ENCODE measurements around the gene TMEM200C.
A peak's percentile ranks its signal among the peaks of the same experiment; 100 is the strongest.
"Not testable (repeated sequence)": the region's sequence is repeated elsewhere in the genome, so short reads cannot be mapped to it uniquely, and the experiment has no call there.

TMEM200C gene

GRCh38 chr18:5891184-5891853 is 4.0 kb downstream of the TMEM200C start:
- DNase-seq: no peak

GRCh38 chr18:5890331-5891183 is 4.8 kb downstream of the TMEM200C start:
- DNase-seq: peak; percentile 41

- DNase-seq: no peak
Measured at GRCh38 chr18:5885361-5885760, 10.0 kb downstream of the TMEM200C start.

- DNase-seq: no peak
Measured at GRCh38 chr18:5884375-5884774, 10.9 kb downstream of the TMEM200C start.

DNA sequence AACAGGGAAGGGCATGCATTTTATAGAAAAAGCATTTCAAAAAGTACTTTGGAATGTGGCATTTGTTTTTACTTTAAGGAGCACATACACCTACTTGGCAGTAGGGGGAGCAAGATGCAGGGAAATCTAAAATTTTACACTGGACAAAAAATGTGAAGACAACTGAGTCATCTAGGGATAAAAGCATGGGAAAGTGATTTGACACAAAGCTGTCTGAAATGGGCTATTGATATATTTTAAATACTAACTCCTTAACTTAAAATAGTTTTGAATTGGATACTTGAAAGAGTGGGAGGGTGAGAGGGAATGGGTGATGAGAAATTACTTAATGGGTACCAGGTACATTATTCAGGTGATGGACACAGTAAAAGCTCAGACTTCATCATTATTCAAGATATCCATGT is 15.8 kb downstream of the TMEM200C start:
- DNase-seq: peak; percentile 36

DNA sequence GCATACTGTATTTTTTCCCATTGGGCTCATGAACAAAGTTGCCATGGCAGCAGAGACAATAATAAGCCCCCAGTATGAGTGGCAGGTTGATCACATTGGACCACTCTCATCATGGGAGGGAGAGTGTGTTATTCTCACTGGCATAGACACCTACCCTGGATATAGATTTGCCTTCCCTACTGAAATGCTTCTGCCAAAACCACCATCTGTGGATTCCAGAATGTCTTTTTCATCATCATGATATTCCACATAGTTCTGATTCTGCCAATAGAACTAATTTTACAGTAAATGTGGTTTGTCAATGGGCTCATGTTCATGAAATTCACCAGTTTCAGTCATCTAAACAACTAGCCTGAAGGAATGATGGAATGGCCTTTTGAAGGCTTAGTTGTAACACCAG is 18.4 kb downstream of the TMEM200C start:
- no peak for DNase-seq

- no peak for DNase-seq
Measured at GRCh38 chr18:5874336-5874735, 21.0 kb downstream of the TMEM200C start.

DNA sequence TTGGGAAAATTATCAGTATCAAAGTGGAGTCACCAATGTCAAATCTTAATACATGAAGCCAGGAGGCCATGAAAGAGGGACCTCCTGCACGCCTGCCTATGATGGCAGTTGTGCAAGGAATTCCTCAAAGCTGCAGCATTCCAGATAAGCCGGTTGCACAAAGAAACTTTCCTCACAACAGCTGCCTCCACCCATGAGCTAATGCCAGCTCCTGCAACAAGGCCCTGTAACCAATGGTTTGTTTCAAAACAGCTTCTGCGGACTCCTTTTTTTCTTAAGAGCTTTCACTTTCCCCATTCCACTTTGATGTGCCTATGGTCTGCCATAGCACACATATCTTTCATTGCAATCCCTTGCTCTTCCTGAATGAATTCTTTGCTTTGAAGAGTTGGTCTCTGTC is 22.4 kb downstream of the TMEM200C start:
- no peak for DNase-seq

- no peak for DNase-seq
Measured at GRCh38 chr18:5871426-5871825, 23.9 kb downstream of the TMEM200C start.

DNA sequence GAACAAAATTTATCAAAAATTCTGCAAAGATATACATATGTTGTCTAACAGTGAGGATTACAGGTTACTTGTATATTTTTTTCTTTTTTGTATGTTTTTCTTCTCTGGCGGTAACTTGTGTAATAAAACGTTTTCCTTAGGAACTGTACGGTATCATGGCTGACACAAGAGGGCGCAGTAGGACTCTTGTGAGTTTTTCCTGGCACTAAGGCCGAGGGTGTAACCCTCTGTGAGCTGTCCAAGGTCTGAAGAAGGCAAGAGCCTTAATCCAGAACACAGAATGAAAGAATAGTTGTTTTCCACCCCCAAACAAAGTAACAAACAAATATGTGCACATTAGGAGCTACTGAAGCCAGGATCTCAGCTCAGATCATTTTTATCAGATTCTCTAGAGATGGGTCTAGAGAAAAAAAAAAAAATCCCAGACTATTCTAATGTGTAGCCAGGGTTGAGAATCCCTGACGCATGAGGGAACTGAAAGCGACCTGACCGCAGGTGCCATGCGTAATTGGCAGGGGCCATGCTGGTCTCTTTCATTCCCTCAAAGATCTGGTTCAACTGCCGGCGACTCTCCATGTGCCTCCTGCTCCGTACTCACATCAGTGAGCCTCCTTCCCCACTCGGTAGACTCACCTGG is 27.0 kb downstream of the TMEM200C start:
- peak; percentile 93 for DNase-seq

- DNase-seq: no peak
Measured at GRCh38 chr18:5865521-5865920, 29.8 kb downstream of the TMEM200C start.

GRCh38 chr18:5862127-5862526 is 33.2 kb downstream of the TMEM200C start:
- not testable (repeated sequence) for DNase-seq

DNA sequence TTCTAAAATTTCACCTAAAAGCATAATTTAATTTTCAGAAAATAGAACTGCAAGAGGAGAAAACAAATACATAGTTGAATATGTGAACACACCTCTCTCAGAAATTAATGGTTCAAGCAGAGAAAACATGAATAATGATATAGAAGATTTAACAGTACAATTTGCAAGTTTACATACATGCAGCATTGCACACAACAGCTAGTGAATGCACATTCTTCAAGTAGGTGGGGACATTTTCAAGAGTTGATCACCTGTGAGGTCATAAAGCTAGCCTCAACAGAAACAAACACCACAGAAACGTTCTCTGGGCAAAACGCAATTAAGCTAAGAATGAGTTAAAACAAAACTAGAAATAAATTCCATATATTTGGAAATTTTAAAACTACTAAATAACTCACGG is 38.1 kb downstream of the TMEM200C start:
- DNase-seq: no peak

GRCh38 chr18:5853253-5853652 is 42.1 kb downstream of the TMEM200C start:
- peak; percentile 2 for DNase-seq

DNA sequence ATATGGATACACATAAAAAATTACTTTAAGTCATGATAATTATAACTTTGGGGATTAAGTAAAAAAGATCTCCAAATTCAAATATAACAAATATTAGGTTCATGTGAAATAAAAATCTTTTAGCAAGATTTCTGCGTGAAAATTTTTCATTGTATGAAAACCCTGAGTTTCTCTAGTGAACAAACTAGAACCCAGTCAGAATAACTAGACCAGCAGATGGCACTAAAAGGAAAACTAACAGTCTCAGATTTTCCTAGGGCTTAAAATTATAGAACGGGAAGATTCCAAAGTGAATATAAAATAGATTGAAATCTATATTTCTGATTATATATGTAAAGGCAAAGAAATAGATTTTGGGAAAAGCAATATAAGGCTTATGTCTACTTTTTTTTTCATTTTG is 43.3 kb downstream of the TMEM200C start:
- peak; percentile 2 for DNase-seq

- DNase-seq: no peak
Measured at GRCh38 chr18:5842653-5843052, 52.7 kb downstream of the TMEM200C start.

DNA sequence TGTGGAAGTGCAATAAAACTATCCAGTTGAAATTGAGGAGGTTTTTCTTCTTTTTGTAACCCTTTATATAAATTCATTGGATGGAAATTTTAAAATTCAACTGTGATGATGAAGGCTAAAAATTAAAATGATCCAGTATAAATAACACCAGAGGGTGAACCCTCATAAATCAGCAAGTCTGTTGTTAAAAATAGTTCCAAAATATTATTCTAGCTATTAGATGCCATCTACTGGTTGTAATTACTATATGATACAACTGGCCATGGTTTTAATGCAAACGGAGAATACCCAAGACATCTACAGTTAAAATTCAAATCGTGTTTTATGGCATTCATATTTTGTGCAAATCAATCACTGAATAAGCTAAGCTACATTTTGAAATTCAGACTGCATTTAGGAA is 53.8 kb downstream of the TMEM200C start:
- DNase-seq: no peak

DNA sequence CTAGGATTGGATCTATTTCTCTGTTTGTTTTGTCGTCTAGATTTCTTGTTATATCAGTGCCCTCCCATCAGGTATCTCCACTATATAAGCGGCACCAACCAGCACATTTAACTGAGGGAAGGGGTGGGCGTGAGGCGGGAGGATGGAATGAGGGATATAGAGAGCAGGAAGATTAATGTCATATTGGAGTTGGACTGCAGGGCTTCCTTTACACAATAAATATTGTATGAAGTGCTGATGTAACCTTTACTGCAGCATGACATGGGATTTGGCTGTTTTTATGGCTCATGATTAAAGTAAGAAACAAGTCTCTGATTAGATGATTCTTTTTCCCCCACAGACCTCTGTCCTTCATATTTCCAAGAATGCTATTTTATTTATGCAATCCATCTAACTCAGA is 54.8 kb downstream of the TMEM200C start:
- DNase-seq: no peak

- DNase-seq: no peak
Measured at GRCh38 chr18:5840025-5840424, 55.3 kb downstream of the TMEM200C start.

DNA sequence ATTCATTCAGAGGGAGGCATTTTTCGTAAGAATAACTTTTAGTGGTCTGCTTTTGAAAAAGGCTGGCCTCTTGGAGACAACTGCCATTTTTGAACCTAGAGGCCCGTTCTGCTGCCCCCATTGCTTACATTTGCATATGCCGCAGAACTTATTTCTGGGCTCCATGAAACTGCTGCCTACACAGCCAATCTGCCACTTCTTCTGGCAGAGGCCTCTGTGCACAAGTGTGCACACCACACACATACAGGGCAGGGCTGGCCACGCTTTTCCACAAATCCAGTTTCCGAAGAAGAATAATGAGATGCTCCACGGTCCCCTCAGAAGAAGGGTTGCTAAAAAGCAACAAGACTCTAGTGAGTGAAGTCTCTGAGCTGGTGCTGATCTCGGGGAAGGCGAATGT is 56.2 kb downstream of the TMEM200C start:
- no peak for DNase-seq

Data from hematopoietic multipotent progenitor cell treated with erythropoietin and hydrocortisone succinate and interleukin-3 and kit ligand, for 6 days (in vitro differentiated cells).